ENCODE results near the gene ATG7.

ATG7 gene

DNA sequence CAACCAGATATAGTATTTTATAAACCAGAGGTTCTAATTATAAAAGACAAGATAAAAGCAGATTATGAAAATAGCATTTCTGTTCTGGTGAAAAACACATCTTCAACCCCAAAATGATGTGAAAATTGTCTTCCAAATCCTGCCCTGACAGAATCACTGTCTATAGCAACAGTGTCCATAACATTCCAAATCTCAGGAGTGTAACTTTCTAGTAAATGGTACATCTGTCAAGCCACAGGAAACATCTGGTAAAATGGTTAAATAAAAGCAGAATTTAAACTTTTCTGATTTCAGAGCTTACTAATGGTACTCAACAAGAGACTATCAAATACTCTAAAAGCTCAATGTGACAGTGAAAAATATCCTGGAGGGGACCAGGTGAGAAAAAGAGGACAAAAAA, 311.0 kb downstream of the ATG7 start (continued):
- TF ChIP-seq, protein P1, sequence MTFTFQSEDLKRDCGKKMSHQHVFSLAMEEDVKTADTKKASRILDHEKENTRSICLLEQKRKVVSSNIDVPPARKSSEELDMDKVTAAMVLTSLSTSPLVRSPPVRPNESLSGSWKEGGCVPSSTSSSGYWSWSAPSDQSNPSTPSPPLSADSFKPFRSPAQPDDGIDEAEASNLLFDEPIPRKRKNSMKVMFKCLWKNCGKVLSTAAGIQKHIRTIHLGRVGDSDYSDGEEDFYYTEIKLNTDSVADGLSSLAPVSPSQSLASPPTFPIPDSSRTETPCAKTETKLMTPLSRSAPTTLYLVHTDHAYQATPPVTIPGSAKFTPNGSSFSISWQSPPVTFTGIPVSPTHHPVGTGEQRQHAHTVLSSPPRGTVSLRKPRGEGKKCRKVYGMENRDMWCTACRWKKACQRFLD (tag by site-specific recombination; IDR thresholded peaks at IDR 0.05) = no peak
- TF ChIP-seq, protein P2, sequence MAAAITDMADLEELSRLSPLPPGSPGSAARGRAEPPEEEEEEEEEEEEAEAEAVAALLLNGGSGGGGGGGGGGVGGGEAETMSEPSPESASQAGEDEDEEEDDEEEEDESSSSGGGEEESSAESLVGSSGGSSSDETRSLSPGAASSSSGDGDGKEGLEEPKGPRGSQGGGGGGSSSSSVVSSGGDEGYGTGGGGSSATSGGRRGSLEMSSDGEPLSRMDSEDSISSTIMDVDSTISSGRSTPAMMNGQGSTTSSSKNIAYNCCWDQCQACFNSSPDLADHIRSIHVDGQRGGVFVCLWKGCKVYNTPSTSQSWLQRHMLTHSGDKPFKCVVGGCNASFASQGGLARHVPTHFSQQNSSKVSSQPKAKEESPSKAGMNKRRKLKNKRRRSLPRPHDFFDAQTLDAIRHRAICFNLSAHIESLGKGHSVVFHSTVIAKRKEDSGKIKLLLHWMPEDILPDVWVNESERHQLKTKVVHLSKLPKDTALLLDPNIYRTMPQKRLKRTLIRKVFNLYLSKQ (tag by site-specific recombination; IDR thresholded peaks at IDR 0.05; ENCODE audit: borderline replicate concordance) = no peak
- TF ChIP-seq ZNF37A (tag by site-specific recombination; IDR thresholded peaks at IDR 0.05) (no peak), KLF1 (tag by site-specific recombination; IDR thresholded peaks at IDR 0.05) (no peak), ZXDB (tag by site-specific recombination; IDR thresholded peaks at IDR 0.05) (no peak)

DNA sequence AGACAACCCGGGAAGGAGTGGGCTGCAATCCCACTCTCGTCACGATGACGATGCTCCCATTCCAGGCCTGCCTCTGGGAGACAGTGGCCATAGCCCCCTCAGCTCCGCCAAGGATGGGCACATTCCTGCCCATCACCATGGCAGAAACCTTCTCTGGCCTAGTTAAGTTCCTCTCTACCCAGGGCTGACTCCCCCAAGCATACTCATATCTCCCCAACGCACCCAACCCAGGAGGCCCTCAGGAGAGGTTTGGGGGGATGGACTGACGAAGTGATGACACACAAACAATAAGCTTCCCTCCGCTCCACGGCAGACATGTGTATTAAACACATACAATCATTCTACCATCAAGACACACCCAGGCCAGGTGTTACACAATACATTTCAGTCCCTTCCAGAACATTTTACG, 311.4 kb downstream of the ATG7 start:
- Histone ChIP-seq H3K9me3 (ENCODE audit: control insufficient read depth, insufficient read depth, low read depth, low read length) (no peaks in the 10 kb centered on the region), H3K4me1 (ENCODE audit: control insufficient read depth, insufficient read depth, low read length) (peaks cover 27% of the 10 kb centered on the region), H3K36me3 (ENCODE audit: control insufficient read depth in 2 of 2, insufficient read depth in 1 of 2, low read length in 2 of 2) (no peaks in the 10 kb centered on the region), H3K27ac (ENCODE audit: extremely low read depth, low read depth, low read length) (no peak overlapping the region), H3K4me3 (ENCODE audit: low read depth, low read length) (no peak overlapping the region)
- TF ChIP-seq ZNF398 (tag by site-specific recombination; IDR thresholded peaks at IDR 0.05) (0 out of 2 replicates have a peak, but pooled peaks have one; percentile 29), SCRT1 (tag by site-specific recombination; IDR thresholded peaks at IDR 0.05; ENCODE audit: borderline replicate concordance) (no peak)
- ChIA-PET CTCF (no interaction called here), POLR2A (no interaction called here)

- Histone ChIP-seq H3K27ac (ENCODE audit: extremely low read depth, low read depth, low read length) (no peak overlapping the region), H3K4me1 (ENCODE audit: control insufficient read depth, insufficient read depth, low read length) (peaks cover 27% of the 10 kb centered on the region)
- POLR2A ChIA-PET = no interaction called here
These were observed 312.4 kb downstream of the ATG7 start for GRCh38 chr3:11584570-11584969.

DNA sequence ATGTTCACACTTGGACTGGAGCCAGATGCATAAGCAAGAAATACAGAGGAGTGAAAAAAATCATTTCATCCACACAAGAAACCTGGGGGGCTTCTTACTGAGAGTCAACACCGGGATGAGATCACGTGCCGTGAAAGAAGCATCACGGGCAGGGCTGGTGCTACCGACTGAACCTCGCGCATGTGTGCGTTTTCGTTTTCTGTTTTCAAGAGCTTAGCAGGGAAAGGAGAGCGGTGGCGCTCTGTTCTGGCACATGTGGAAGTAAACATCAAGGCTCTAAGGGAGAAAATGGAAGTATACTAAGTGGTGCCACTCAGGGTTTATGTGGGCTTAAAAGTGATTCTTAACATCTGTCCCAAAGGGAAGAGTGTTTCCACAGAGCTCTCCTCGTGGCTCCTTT, 315.6 kb downstream of the ATG7 start:
- Histone ChIP-seq H3K4me1 (ENCODE audit: control insufficient read depth, insufficient read depth, low read length) (peaks cover 33% of the 10 kb centered on the region), H3K4me3 (ENCODE audit: low read depth, low read length) (no peak overlapping the region), H3K36me3 (ENCODE audit: control insufficient read depth in 2 of 2, insufficient read depth in 1 of 2, low read length in 2 of 2) (no peaks in the 10 kb centered on the region), H3K9me3 (ENCODE audit: control insufficient read depth, insufficient read depth, low read depth, low read length) (no peaks in the 10 kb centered on the region), H3K27ac (ENCODE audit: extremely low read depth, low read depth, low read length) (no peak overlapping the region)
- ChIA-PET CTCF (no interaction called here), POLR2A (no interaction called here)
- TF ChIP-seq ZNF112 (tag by site-specific recombination; IDR thresholded peaks at IDR 0.05) (no peak), SCRT1 (tag by site-specific recombination; IDR thresholded peaks at IDR 0.05; ENCODE audit: borderline replicate concordance) (no peak), ZNF677 (tag by site-specific recombination; IDR thresholded peaks at IDR 0.05) (no peak), GFI1B (tag by site-specific recombination; IDR thresholded peaks at IDR 0.05) (no peak), GLIS2 (tag by site-specific recombination; IDR thresholded peaks at IDR 0.05) (no peak), SETDB1 (IDR thresholded peaks at IDR 0.05; ENCODE audit: insufficient read length, low read length) (no peak), ZNF184 (tag by site-specific recombination; IDR thresholded peaks at IDR 0.05) (no peak), ZNF624 (tag by site-specific recombination; IDR thresholded peaks at IDR 0.05) (no peak), ZNF16 (tag by site-specific recombination; IDR thresholded peaks at IDR 0.05; ENCODE audit: low read depth) (no peak), MYNN (tag by site-specific recombination; IDR thresholded peaks at IDR 0.05; ENCODE audit: borderline replicate concordance) (no peak)
- TF ChIP-seq, protein P3, sequence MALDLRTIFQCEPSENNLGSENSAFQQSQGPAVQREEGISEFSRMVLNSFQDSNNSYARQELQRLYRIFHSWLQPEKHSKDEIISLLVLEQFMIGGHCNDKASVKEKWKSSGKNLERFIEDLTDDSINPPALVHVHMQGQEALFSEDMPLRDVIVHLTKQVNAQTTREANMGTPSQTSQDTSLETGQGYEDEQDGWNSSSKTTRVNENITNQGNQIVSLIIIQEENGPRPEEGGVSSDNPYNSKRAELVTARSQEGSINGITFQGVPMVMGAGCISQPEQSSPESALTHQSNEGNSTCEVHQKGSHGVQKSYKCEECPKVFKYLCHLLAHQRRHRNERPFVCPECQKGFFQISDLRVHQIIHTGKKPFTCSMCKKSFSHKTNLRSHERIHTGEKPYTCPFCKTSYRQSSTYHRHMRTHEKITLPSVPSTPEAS (tag by site-specific recombination; IDR thresholded peaks at IDR 0.05) = no peak
- TF ChIP-seq, protein P4, sequence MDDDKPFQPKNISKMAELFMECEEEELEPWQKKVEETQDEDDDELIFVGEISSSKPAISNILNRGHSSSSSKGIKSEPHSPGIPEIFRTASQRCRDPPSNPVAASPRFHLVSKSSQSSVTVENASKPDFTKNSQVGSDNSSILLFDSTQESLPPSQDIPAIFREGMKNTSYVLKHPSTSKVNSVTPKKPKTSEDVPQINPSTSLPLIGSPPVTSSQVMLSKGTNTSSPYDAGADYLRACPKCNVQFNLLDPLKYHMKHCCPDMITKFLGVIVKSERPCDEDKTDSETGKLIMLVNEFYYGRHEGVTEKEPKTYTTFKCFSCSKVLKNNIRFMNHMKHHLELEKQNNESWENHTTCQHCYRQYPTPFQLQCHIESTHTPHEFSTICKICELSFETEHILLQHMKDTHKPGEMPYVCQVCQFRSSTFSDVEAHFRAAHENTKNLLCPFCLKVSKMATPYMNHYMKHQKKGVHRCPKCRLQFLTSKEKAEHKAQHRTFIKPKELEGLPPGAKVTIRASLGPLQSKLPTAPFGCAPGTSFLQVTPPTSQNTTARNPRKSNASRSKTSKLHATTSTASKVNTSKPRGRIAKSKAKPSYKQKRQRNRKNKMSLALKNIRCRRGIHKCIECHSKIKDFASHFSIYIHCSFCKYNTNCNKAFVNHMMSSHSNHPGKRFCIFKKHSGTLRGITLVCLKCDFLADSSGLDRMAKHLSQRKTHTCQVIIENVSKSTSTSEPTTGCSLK (tag by site-specific recombination; IDR thresholded peaks at IDR 0.05) = no peak

More at GRCh38 chr3:11584570-11584969, 312.4 kb downstream of the ATG7 start:
- TF ChIP-seq ZFP69B (tag by site-specific recombination; IDR thresholded peaks at IDR 0.05) = no peak
- TF ChIP-seq, protein P5, sequence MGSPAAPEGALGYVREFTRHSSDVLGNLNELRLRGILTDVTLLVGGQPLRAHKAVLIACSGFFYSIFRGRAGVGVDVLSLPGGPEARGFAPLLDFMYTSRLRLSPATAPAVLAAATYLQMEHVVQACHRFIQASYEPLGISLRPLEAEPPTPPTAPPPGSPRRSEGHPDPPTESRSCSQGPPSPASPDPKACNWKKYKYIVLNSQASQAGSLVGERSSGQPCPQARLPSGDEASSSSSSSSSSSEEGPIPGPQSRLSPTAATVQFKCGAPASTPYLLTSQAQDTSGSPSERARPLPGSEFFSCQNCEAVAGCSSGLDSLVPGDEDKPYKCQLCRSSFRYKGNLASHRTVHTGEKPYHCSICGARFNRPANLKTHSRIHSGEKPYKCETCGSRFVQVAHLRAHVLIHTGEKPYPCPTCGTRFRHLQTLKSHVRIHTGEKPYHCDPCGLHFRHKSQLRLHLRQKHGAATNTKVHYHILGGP (tag by site-specific recombination; IDR thresholded peaks at IDR 0.05) = 0 out of 2 replicates have a peak, but pooled peaks have one; percentile 12
- Histone ChIP-seq H3K4me3 (ENCODE audit: low read depth, low read length) (no peak overlapping the region), H3K9me3 (ENCODE audit: control insufficient read depth, insufficient read depth, low read depth, low read length) (no peaks in the 10 kb centered on the region), H3K36me3 (ENCODE audit: control insufficient read depth in 2 of 2, insufficient read depth in 1 of 2, low read length in 2 of 2) (no peaks in the 10 kb centered on the region)
- CTCF ChIA-PET = no interaction called here
